Neural progenitor cell (in vitro differentiated cells): ENCODE data around the gene OCA2.

Experiments used
- CTCF ChIP-seq: fragments of 200-600 bp; sonication (generic); IDR thresholded peaks from 2 replicates; pipeline ENCODE4 v1.5.1; 2017; ENCODE audit warnings: antibody characterized with exemption, mild to moderate bottlenecking
- EZH2 ChIP-seq: fragments of 200-600 bp; sonication (generic); IDR thresholded peaks from 2 replicates; pipeline ENCODE4 v1.6.1; 2017; ENCODE audit warnings: antibody characterized with exemption, mild to moderate bottlenecking, moderate library complexity

DNA sequence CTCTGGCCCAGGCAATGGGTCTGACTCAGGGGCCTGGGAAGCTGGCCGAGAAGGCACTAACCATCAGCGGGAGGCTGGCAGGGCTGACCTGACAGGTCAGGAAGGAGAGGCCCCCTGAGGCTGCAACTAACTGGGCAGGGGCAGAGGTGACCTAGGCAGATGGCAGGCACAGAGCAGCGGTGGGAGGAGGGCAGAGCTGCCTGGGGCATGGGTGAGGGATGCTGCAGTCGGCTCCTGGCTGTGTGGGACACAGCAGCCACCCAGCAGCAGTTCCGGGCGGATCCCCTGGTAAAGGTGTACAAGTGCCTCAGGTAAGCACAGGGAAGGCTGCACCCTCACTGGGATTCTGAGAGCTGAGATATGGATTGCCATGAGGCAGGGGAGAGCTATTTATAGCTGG, 236.1 kb downstream of the OCA2 start:
- TF ChIP-seq CTCF (no peak), EZH2 (no peak)
